ENCODE data around the gene PLEKHG2. TPM values are rescaled to one million over a fixed set of nuclear protein-coding genes. Genes with fewer than 3 reads are reported as not detected.
"Not testable (repeated sequence)": the region's sequence is repeated elsewhere in the genome, so short reads cannot be mapped to it uniquely, and the experiment has no call there.

PLEKHG2 gene
- polyA plus RNA-seq, 1 donor = 54.9 TPM

- DNase-seq = no peak
Observed at GRCh38 chr19:39448271-39448670, 35.8 kb downstream of the PLEKHG2 start.

- no peak for DNase-seq
Observed at GRCh38 chr19:39449116-39449797, 36.8 kb downstream of the PLEKHG2 start.

GRCh38 chr19:39451257-39451656, 38.8 kb downstream of the PLEKHG2 start:
- DNase-seq = not testable (repeated sequence)

GRCh38 chr19:39463403-39463802, 50.9 kb downstream of the PLEKHG2 start:
- DNase-seq = no peak

DNA sequence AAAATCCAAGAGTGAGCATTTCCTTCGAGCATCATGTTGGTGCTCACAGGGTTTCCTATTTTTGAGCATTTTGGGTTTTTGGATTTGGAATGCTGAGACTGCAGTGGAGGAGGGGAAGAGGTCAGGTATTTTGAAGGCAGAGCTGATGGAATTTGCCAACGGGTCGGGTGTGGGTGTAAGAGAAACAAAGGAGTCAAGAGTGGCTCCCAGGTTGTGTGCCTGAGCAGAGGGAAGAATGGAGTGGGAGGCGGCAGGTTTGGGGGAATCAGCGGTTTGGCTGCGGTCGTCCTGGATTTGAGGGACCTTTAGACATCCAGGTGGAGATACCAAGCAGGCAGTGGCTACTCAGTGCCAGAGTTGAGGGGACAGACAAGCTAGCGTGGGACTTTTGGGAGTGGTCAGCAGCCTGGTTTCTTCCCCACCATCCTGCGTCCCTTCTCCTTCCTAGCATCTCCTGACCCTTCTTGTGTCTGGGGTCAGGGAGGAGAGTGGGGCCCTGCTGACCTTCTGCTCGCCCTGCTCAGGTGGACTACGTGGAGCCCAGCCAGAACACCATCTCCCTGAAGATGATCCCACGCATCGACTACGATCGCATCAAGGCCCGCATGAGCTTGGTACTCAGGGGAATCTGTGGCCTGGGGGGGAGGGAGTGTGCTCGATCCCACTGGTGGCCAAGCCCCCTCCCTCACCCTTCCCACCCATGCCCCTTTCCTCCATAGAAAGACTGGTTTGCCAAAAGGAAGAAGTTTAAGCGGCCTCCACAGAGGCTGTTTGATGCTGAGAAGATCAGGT, 53.7 kb downstream of the PLEKHG2 start:
- no peak for DNase-seq

DNA sequence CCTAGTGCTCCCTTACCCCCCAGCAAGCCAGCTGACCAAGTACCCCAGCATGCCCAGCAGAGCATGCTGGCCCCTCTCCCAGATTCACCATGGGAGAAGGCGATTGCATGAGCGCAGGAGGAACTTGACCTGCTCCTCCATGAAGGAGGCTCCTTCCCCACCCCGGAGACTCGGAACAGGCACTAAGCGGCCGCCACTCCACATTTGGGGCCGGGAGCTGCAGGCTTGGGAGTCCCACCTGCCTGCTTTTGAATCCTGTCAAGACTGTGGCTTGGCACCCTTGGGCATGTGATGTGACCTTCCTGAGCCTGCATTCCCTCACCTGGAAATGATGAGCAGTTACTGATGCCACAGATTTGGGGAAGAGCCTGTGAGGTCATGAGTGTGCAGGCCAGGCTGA, 55.5 kb downstream of the PLEKHG2 start:
- no peak for DNase-seq

DNA sequence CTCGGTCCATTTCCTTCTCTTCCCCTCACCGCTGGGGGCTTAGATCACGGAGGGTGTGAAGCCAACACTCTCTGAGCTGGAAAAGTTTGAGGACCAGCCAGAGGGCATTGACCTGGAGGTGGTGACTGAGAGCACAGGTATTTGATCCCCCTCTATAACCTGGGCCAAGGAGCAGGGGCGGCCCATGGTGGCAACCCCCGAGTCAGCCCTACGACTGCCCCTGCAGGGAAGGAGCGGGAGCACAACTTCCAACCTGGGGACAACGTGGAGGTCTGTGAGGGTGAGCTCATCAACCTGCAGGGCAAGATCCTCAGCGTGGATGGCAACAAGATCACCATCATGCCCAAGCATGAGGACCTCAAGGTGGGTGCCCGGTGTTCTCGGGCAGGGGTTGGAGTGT, 56.6 kb downstream of the PLEKHG2 start:
- no peak for DNase-seq

DNA sequence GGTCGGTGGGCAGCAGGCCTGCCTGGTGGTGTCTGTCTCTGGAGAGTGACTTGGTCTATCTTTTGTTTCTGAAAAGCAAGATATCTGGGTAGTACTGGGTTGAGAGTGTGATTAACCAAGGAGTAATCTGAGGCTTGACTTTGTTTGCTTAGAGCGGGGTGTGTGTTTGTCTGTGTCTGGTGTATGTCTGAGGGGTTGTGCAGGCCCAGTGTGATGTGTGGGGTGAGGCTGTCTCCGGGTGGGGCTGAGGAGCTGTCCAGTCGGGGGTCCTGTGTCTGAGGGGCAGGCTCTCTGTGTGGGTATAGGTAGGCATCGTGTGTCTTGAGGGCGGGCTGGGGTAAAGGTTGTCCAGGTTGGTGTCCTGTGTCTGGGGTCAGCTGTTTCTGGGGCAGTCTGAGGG, 57.1 kb downstream of the PLEKHG2 start:
- no peak for DNase-seq

DNA sequence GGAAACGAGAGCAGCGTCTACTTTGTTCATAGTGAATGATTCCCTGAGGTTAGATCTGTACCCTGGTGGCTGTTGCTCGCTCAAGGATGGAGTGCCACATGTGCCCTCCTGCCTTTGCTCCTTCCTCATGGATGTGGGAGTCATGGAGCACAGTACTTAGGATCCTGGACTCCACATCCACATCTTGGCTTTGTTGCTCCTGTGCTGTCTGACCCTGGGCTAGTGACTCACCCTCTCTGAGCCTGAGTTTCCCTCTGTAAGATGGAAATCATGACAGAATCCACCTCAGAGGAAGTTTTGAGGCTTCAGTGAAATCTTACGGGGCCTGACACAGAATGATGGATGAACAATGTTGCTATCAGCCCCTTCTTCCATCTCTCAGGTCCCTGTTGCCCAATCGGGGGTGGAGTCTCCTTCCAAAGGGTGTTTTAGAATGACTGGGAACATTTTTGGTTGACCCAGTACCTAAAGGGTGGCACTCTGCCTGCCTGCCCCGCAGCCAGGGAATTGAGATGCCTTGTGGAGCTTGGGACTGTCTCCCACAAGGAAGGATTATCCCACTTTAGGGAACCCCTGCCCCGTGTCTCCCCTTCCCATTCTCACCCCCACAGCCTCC, 58.4 kb downstream of the PLEKHG2 start:
- no peak for DNase-seq

DNA sequence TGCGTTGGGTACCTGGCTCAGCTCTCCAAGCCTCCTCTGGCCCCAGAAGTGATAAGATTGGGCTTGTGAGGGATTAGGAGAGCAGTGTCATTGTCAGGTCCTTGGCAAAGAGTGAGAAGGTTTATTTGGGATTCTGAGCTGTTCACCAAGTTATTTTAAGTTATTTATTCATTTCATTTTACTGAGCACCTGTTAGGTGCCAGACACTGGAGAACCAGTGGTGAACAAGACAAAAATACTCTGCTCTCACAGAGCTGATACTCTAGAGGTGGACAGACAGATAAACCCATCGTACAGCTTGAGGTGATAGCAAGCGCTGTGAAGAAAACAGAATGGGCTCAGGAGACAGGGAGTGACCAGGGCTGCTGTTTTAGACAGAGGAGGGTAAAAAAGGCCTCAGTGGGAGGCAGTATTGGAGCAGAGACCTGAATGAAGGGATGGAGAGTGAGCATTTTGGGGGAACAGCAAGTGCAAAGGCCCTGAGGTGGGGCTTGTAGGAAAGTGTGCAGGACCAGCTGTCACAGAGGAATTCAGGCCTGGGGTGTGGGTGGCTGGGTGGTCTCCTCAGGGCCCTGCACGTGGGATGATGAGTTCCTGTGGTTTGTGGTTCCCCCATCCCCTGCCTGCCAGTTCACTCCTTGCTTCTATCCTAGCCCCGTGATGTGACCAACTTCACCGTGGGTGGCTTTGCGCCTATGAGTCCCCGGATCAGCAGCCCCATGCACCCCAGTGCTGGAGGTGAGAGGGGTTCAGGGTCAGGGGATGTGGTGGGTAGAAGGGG, 59.5 kb downstream of the PLEKHG2 start:
- DNase-seq = no peak

- no peak for DNase-seq
Observed at GRCh38 chr19:39472746-39473442, 60.4 kb downstream of the PLEKHG2 start.

GRCh38 chr19:39473443-39473960, 61.0 kb downstream of the PLEKHG2 start:
- DNase-seq = no peak

DNA sequence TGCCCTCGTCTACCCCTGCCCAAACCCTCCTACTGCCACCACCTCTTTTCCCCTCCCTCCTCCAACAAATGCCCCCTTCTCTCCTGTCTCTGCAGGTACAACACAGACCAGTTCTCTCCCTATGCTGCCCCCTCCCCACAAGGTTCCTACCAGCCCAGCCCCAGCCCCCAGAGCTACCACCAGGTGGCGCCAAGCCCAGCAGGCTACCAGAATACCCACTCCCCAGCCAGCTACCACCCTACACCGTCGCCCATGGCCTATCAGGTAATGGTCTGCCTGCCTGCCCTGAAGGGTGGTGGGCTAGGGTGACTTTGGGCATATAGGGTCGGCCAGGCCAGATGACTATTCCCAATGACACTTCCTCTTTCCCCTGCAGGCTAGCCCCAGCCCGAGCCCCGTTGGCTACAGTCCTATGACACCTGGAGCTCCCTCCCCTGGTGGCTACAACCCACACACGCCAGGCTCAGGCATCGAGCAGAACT, 61.7 kb downstream of the PLEKHG2 start:
- peak; percentile 32 for DNase-seq

- no peak for DNase-seq
Observed at GRCh38 chr19:39475748-39476147, 63.3 kb downstream of the PLEKHG2 start.

Other genes with a start within 250 kb of the PLEKHG2 start
- 0.26 TPM for gene NCCRP1, start 215.7 kb upstream of the PLEKHG2 start, polyA plus RNA-seq (ENCODE audit: insufficient read length)
- not detected for gene SYCN, start 208.4 kb upstream of the PLEKHG2 start, polyA plus RNA-seq (ENCODE audit: insufficient read length)
- not detected for gene IFNL3, start 167.7 kb upstream of the PLEKHG2 start, polyA plus RNA-seq (ENCODE audit: insufficient read length)
- not detected for gene IFNL4, start 163.8 kb upstream of the PLEKHG2 start, polyA plus RNA-seq (ENCODE audit: insufficient read length)
- not detected for gene IFNL2, start 144.3 kb upstream of the PLEKHG2 start, polyA plus RNA-seq (ENCODE audit: insufficient read length)
- not detected for gene IFNL1, start 116.3 kb upstream of the PLEKHG2 start, polyA plus RNA-seq (ENCODE audit: insufficient read length)
- gene LRFN1, start 91.8 kb upstream of the PLEKHG2 start, polyA plus RNA-seq (ENCODE audit: insufficient read length) = 0.99 TPM
- 16.6 TPM for gene GMFG, start 76.6 kb upstream of the PLEKHG2 start, polyA plus RNA-seq (ENCODE audit: insufficient read length)
- gene SAMD4B, start 70.2 kb upstream of the PLEKHG2 start, polyA plus RNA-seq (ENCODE audit: insufficient read length) = 92.8 TPM
- 38.6 TPM for gene PAF1, start 21.6 kb upstream of the PLEKHG2 start, polyA plus RNA-seq (ENCODE audit: insufficient read length)
- 25.5 TPM for gene MED29, start 21.3 kb upstream of the PLEKHG2 start, polyA plus RNA-seq (ENCODE audit: insufficient read length)
- 60.1 TPM for gene ZFP36, start 5.8 kb upstream of the PLEKHG2 start, polyA plus RNA-seq (ENCODE audit: insufficient read length)
- 2,118 TPM for gene RPS16, start 23.3 kb downstream of the PLEKHG2 start, polyA plus RNA-seq (ENCODE audit: insufficient read length)
- gene SUPT5H, start 32.9 kb downstream of the PLEKHG2 start, polyA plus RNA-seq (ENCODE audit: insufficient read length) = 87.0 TPM
- 53.7 TPM for gene TIMM50, start 68.2 kb downstream of the PLEKHG2 start, polyA plus RNA-seq (ENCODE audit: insufficient read length)
- gene DLL3, start 86.3 kb downstream of the PLEKHG2 start, polyA plus RNA-seq (ENCODE audit: insufficient read length) = 0.12 TPM
- gene SELENOV, start 102.5 kb downstream of the PLEKHG2 start, polyA plus RNA-seq (ENCODE audit: insufficient read length) = not detected
- 2.3 TPM for gene EID2B, start 120.2 kb downstream of the PLEKHG2 start, polyA plus RNA-seq (ENCODE audit: insufficient read length)
- gene EID2, start 127.5 kb downstream of the PLEKHG2 start, polyA plus RNA-seq (ENCODE audit: insufficient read length) = 9.2 TPM
- gene LGALS13, start 189.9 kb downstream of the PLEKHG2 start, polyA plus RNA-seq (ENCODE audit: insufficient read length) = not detected
- gene LGALS16, start 243.2 kb downstream of the PLEKHG2 start, polyA plus RNA-seq (ENCODE audit: insufficient read length) = not detected